IMR-90 (cell line): Measurements from ENCODE around the gene CBY1. TPM values are rescaled to one million over a fixed set of nuclear protein-coding genes. Genes with fewer than 3 reads are reported as not detected.

Source experiments
- ATAC-seq: fragments of 200-7000 bp; cut with Tn5 transposase; 2 replicates; pipeline ENCODE4 v1.9.1; 2020; ENCODE audit warnings: low read depth, mild to moderate bottlenecking, moderate library complexity
- BruUV-seq: library from RNA; stranded (reverse); fragments of 400-500 nt; replicated peaks from 2 replicates; lab custom pipeline; 2021; lab: Mats Ljungman, UMichigan
- CTCF ChIA-PET: fragments of 300-600 bp; formaldehyde crosslinking; extraction: SDS; loops from one replicate; lab custom pipeline; 2021; ENCODE audit warnings: antibody characterized with exemption; lab: Yijun Ruan, JAX
- POLR2A ChIA-PET: fragments of 300-600 bp; sonication (Branson Sonifier 250); formaldehyde crosslinking; loops from one replicate; lab custom pipeline; 2022; ENCODE audit warnings: antibody characterized with exemption; ENCODE audit not compliant: unreplicated experiment; lab: Charles Lee
- DNase-seq: peaks from one replicate; pipeline ENCODE4 v3.0.0; 2013
- H2AFZ ChIP-seq: replicated peaks from 2 replicates; pipeline ENCODE3; 2013; ENCODE audit warnings: low read length, mild to moderate bottlenecking; ENCODE audit not compliant: poor library complexity
- H2AK5ac ChIP-seq: 2 replicates; pipeline ENCODE4 v1.6.1; 2013; ENCODE audit warnings: low read depth, low read length, inconsistent platforms
- H2AK9ac ChIP-seq: replicated peaks from 2 replicates; pipeline ENCODE3; 2013; ENCODE audit warnings: mild to moderate bottlenecking, low read depth, low read length, moderate library complexity; ENCODE audit not compliant: poor library complexity
- H2BK120ac ChIP-seq: 2 replicates; pipeline ENCODE4 v1.6.1; 2013; ENCODE audit warnings: low read depth, low read length, inconsistent platforms
- H2BK15ac ChIP-seq: 3 replicates; pipeline ENCODE4 v1.6.1; 2013; ENCODE audit warnings: low read depth, low read length, inconsistent platforms
- H2BK20ac ChIP-seq: 2 replicates; pipeline ENCODE4 v1.6.1; 2013; ENCODE audit warnings: low read depth, mild to moderate bottlenecking, inconsistent platforms, low read length, moderate library complexity
- H2BK5ac ChIP-seq: 2 replicates; pipeline ENCODE4 v1.6.1; 2013; ENCODE audit warnings: mild to moderate bottlenecking, low read depth, low read length, inconsistent platforms; ENCODE audit not compliant: poor library complexity, severe bottlenecking
- H3K14ac ChIP-seq: replicated peaks from 2 replicates; pipeline ENCODE4 v1.6.1; 2013; ENCODE audit warnings: low read depth, low read length, inconsistent platforms
- H3K18ac ChIP-seq: 2 replicates; pipeline ENCODE4 v1.6.1; 2013; ENCODE audit warnings: low read depth, low read length, control low read depth
- H3K23ac ChIP-seq: 2 replicates; pipeline ENCODE4 v1.6.1; 2013; ENCODE audit warnings: low read depth, low read length, inconsistent platforms
- H3K27ac ChIP-seq: 2 replicates; pipeline ENCODE4 v1.5.1; 2013; ENCODE audit warnings: mild to moderate bottlenecking, control low read depth, low read length; ENCODE audit not compliant: insufficient read depth
- H3K27me3 ChIP-seq: 2 replicates; pipeline ENCODE4 v1.6.1; 2013; ENCODE audit warnings: low read length; ENCODE audit not compliant: control insufficient read depth, insufficient read depth
- H3K36me3 ChIP-seq: 2 replicates; pipeline ENCODE4 v1.6.1; 2013; ENCODE audit warnings: low read length, mixed read lengths; ENCODE audit not compliant: control insufficient read depth, insufficient read depth
- H3K4ac ChIP-seq: 2 replicates; pipeline ENCODE4 v1.6.1; 2013; ENCODE audit warnings: low read depth, low read length, inconsistent platforms
- H3K4me1 ChIP-seq: 2 replicates; pipeline ENCODE4 v1.6.1; 2013; ENCODE audit warnings: low read length, mixed read lengths; ENCODE audit not compliant: control insufficient read depth, insufficient read depth
- H3K4me2 ChIP-seq: 2 replicates; pipeline ENCODE4 v1.6.1; 2013; ENCODE audit warnings: low read depth, mild to moderate bottlenecking, control low read depth, low read length, moderate library complexity
- H3K4me3 ChIP-seq: 2 replicates; pipeline ENCODE4 v1.5.1; 2013; ENCODE audit warnings: low read depth, mild to moderate bottlenecking, control low read depth, low read length, moderate library complexity; ENCODE audit not compliant: insufficient read depth
- H3K56ac ChIP-seq: 2 replicates; pipeline ENCODE4 v1.6.1; 2013; ENCODE audit warnings: low read length, inconsistent platforms; ENCODE audit not compliant: insufficient read depth; ENCODE audit errors: extremely low read depth
- H3K79me1 ChIP-seq, 2 experiments: 2 replicates each; pipeline ENCODE4 v1.6.1; 2013; ENCODE audit warnings: low read length in 2 of 2, inconsistent platforms in 1 of 2, low read depth in 1 of 2
- H3K9ac ChIP-seq: 2 replicates; pipeline ENCODE4 v1.6.1; 2013; ENCODE audit warnings: low read depth, low read length, control low read depth
- H3K9me1 ChIP-seq: 2 replicates; pipeline ENCODE4 v1.6.1; 2013; ENCODE audit warnings: low read length, inconsistent platforms; ENCODE audit not compliant: insufficient read depth
- H3K9me3 ChIP-seq: 2 replicates; pipeline ENCODE4 v1.6.1; 2013; ENCODE audit warnings: low read length; ENCODE audit not compliant: control insufficient read depth, insufficient read depth
- H4K20me1 ChIP-seq: 2 replicates; pipeline ENCODE4 v1.6.1; 2013; ENCODE audit warnings: low read length, inconsistent platforms; ENCODE audit not compliant: insufficient read depth
- H4K5ac ChIP-seq: 2 replicates; pipeline ENCODE4 v1.6.1; 2013; ENCODE audit warnings: mild to moderate bottlenecking, low read depth, low read length, control low read depth
- H4K8ac ChIP-seq, 2 experiments: 2 replicates each; pipeline ENCODE4 v1.6.1; 2013; ENCODE audit warnings: low read depth in 2 of 2, low read length in 2 of 2, control low read depth in 1 of 2, inconsistent platforms in 1 of 2
- H4K91ac ChIP-seq: 2 replicates; pipeline ENCODE4 v1.6.1; 2013; ENCODE audit warnings: low read depth, low read length, inconsistent platforms; ENCODE audit not compliant: insufficient read depth
- BHLHE40 ChIP-seq: fragments of 150-350 bp; IDR thresholded peaks from 2 replicates; pipeline ENCODE4 v1.6.1; 2016; ENCODE audit warnings: mild to moderate bottlenecking, low read depth, low read length
- CEBPB ChIP-seq: IDR thresholded peaks from 2 replicates; pipeline ENCODE4 v1.6.1; 2012; ENCODE audit warnings: low read depth, low read length, improper control_type of control experiment
- CHD1 ChIP-seq: IDR thresholded peaks from 2 replicates; pipeline ENCODE4 v1.6.1; 2012; ENCODE audit warnings: low read depth, low read length, improper control_type of control experiment
- FOS ChIP-seq: fragments of 150-350 bp; IDR thresholded peaks from 2 replicates; pipeline ENCODE4 v1.6.1; 2016; ENCODE audit warnings: low read depth, low read length
- MAFK ChIP-seq: IDR thresholded peaks from 2 replicates; pipeline ENCODE4 v1.6.1; 2012; ENCODE audit warnings: low read depth, low read length, improper control_type of control experiment
- MAZ ChIP-seq: IDR thresholded peaks from 2 replicates; pipeline ENCODE4 v1.6.1; 2012; ENCODE audit warnings: low read depth, mild to moderate bottlenecking, low read length, improper control_type of control experiment, moderate library complexity, borderline replicate concordance
- MXI1 ChIP-seq: IDR thresholded peaks from 2 replicates; pipeline ENCODE4 v1.6.1; 2012; ENCODE audit warnings: low read depth, mild to moderate bottlenecking, low read length, moderate library complexity, borderline replicate concordance
- NFE2L2 ChIP-seq: fragments of 150-350 bp; IDR thresholded peaks from 2 replicates; pipeline ENCODE4 v1.6.1; 2016; ENCODE audit warnings: low read depth, mild to moderate bottlenecking, low read length
- POLR2A ChIP-seq: IDR thresholded peaks from 2 replicates; pipeline ENCODE4 v1.6.1; 2012; ENCODE audit warnings: mild to moderate bottlenecking, low read depth, low read length
- RAD21 ChIP-seq: IDR thresholded peaks from 2 replicates; pipeline ENCODE4 v1.6.1; 2012; ENCODE audit warnings: low read length, improper control_type of control experiment
- RCOR1 ChIP-seq: IDR thresholded peaks from 2 replicates; pipeline ENCODE4 v1.6.1; 2012; ENCODE audit warnings: mild to moderate bottlenecking, low read length, improper control_type of control experiment; ENCODE audit not compliant: insufficient replicate concordance
- RFX5 ChIP-seq: IDR thresholded peaks from 2 replicates; pipeline ENCODE4 v1.8.0; 2012; ENCODE audit warnings: low read depth, mild to moderate bottlenecking, low read length, moderate library complexity
- SMC3 ChIP-seq: fragments of 150-350 bp; IDR thresholded peaks from 2 replicates; pipeline ENCODE4 v1.6.1; 2016; ENCODE audit warnings: low read depth, mild to moderate bottlenecking, antibody characterized with exemption, low read length, moderate library complexity
- WGBS, 2 experiments: methylation state at CpG; one replicate each; pipeline versions ENCODE4 v1.1.5 to v1.1.7; 2013; ENCODE audit warnings: missing lambda C conversion rate in 2 of 2; ENCODE audit not compliant: insufficient read length in 1 of 2; ENCODE audit errors: extremely low coverage in 2 of 2; 5-methylcytosine and 5-hydroxymethylcytosine counted together
- dilution Hi-C: fragments of 300-500 bp; cut with HindIII; formaldehyde crosslinking; loops from one replicate; pipeline ENCODE4 v1.14.3; 2018; ENCODE audit warnings: low sequenced_read_pairs; ENCODE audit not compliant: unreplicated experiment
- in situ Hi-C: fragments of 300-500 bp; cut with MboI; formaldehyde crosslinking; loops from 3 replicates; pipeline ENCODE4 v1.14.3; 2019; ENCODE audit warnings: low sequenced_read_pairs, inconsistent platforms, mixed read lengths
- intact Hi-C: fragments of 100-400 bp; cut with micrococcal nuclease; formaldehyde crosslinking; loops from 2 replicates; pipeline ENCODE4 v1.10.0; 2022
- polyA plus RNA-seq, 3 experiments: library from polyadenylated mRNA; depleted of rRNA; stranded (reverse); fragments of >200 nt; gene quantifications; 2 replicates each; pipeline ENCODE4 v1.2.3, GENCODE V29; 2012; ENCODE audit warnings: low replicate concordance in 1 of 3
- total RNA-seq: library from RNA; depleted of rRNA; stranded (reverse); fragments of >200 nt; gene quantifications from 2 replicates; pipeline ENCODE4 v1.2.3, GENCODE V29; 2012
- TF ChIP-seq, protein P1 (sequence below): fragments of 150-350 bp; IDR thresholded peaks from 2 replicates; pipeline ENCODE4 v1.6.1; 2016; ENCODE audit warnings: low read depth, mild to moderate bottlenecking, low read length, moderate library complexity, borderline replicate concordance
- TF ChIP-seq, protein P2 (sequence below): conservative IDR thresholded peaks from 2 replicates; pipeline ENCODE4 v1.5.1; 2012; ENCODE audit warnings: mild to moderate bottlenecking, low read depth, low read length, improper control_type of control experiment
- TF ChIP-seq, protein P3 (sequence below): fragments of 150-350 bp; IDR thresholded peaks from 2 replicates; pipeline ENCODE4 v1.6.1; 2017; ENCODE audit warnings: mild to moderate bottlenecking, antibody characterized with exemption, low read length, low read depth

CBY1 gene
- total and polyA plus RNA-seq, 2 of the 4 experiments (the other 2 are of a cell fraction): 13.8 to 30.0 TPM

DNA sequence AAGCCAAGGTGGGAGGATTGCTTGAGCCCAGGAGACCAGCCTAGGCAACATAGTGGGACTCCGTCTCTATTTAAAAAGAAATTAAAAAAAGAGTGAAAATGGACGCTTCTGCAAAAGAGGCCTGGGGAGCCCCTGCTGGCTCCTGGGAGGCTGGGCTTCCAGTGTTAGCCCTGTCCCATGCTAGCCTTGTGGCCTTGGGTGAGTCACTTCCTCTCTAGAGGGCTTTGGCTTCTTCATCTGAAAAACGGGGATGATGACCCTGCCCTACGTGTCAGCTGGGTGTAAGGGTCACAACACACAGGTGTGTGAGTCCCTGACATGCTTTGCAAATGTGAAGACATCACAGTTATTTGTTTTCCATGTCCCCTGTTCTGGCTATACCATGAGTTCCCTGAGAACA, 33.1 kb upstream of the CBY1 start:
- no peak overlapping the region for H2BK20ac ChIP-seq
- H3K56ac ChIP-seq: no peak overlapping the region
- no peak overlapping the region for H2AFZ ChIP-seq
- no peak overlapping the region for H2AK5ac ChIP-seq
- ATAC-seq (no peak), DNase-seq (no peak)
- in situ Hi-C loops: no loop called here
- no peak overlapping the region for H4K8ac ChIP-seq
- no peak overlapping the region for H4K91ac ChIP-seq
- H4K5ac ChIP-seq: no peak overlapping the region
- no peak overlapping the region for H3K4me2 ChIP-seq
- TF ChIP-seq CEBPB: no peak
- no peak for TF ChIP-seq RCOR1
- no peak for TF ChIP-seq BHLHE40
- TF ChIP-seq, protein P1, sequence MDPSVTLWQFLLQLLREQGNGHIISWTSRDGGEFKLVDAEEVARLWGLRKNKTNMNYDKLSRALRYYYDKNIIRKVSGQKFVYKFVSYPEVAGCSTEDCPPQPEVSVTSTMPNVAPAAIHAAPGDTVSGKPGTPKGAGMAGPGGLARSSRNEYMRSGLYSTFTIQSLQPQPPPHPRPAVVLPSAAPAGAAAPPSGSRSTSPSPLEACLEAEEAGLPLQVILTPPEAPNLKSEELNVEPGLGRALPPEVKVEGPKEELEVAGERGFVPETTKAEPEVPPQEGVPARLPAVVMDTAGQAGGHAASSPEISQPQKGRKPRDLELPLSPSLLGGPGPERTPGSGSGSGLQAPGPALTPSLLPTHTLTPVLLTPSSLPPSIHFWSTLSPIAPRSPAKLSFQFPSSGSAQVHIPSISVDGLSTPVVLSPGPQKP: no peak
- no peak for TF ChIP-seq FOS
- TF ChIP-seq SMC3: no peak
- no peak for TF ChIP-seq MXI1
- TF ChIP-seq, protein P2, sequence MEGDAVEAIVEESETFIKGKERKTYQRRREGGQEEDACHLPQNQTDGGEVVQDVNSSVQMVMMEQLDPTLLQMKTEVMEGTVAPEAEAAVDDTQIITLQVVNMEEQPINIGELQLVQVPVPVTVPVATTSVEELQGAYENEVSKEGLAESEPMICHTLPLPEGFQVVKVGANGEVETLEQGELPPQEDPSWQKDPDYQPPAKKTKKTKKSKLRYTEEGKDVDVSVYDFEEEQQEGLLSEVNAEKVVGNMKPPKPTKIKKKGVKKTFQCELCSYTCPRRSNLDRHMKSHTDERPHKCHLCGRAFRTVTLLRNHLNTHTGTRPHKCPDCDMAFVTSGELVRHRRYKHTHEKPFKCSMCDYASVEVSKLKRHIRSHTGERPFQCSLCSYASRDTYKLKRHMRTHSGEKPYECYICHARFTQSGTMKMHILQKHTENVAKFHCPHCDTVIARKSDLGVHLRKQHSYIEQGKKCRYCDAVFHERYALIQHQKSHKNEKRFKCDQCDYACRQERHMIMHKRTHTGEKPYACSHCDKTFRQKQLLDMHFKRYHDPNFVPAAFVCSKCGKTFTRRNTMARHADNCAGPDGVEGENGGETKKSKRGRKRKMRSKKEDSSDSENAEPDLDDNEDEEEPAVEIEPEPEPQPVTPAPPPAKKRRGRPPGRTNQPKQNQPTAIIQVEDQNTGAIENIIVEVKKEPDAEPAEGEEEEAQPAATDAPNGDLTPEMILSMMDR: no peak
- TF ChIP-seq, protein P3, sequence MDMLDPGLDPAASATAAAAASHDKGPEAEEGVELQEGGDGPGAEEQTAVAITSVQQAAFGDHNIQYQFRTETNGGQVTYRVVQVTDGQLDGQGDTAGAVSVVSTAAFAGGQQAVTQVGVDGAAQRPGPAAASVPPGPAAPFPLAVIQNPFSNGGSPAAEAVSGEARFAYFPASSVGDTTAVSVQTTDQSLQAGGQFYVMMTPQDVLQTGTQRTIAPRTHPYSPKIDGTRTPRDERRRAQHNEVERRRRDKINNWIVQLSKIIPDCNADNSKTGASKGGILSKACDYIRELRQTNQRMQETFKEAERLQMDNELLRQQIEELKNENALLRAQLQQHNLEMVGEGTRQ: no peak
- TF ChIP-seq CHD1: no peak
- no peak for TF ChIP-seq RAD21
- TF ChIP-seq MAFK: no peak
- TF ChIP-seq POLR2A: no peak
- TF ChIP-seq NFE2L2: no peak
- TF ChIP-seq RFX5: no peak
- TF ChIP-seq MAZ: no peak
- no peak overlapping the region for H2BK120ac ChIP-seq
- no peaks in the 10 kb centered on the region for H3K79me1 ChIP-seq
- no peaks in the 10 kb centered on the region for H4K20me1 ChIP-seq
- no peaks in the 10 kb centered on the region for H3K4me1 ChIP-seq
- H2BK15ac ChIP-seq: no peak overlapping the region
- 92% methylated on average over 2 of the region's 4 CpGs; no CpG with 5 or more reads in 1 of the 2 experiments for WGBS, 2 experiments
- no peak overlapping the region for H3K23ac ChIP-seq
- no peak overlapping the region for H2AK9ac ChIP-seq
- H3K27ac ChIP-seq: no peak overlapping the region
- no peak overlapping the region for H3K14ac ChIP-seq
- ChIA-PET POLR2A (no interaction called here), CTCF (no interaction called here)
- H3K18ac ChIP-seq: no peak overlapping the region
- no peaks in the 10 kb centered on the region for H3K9me1 ChIP-seq
- no peak overlapping the region for H3K4me3 ChIP-seq
- H2BK5ac ChIP-seq: no peak overlapping the region
- H3K36me3 ChIP-seq: no peaks in the 10 kb centered on the region
- dilution Hi-C loops: no loop called here
- intact Hi-C loops: no loop called here
- H3K27me3 ChIP-seq: no peaks in the 10 kb centered on the region
- H3K9me3 ChIP-seq: 0 out of 2 replicates have a peak, but pooled peaks cover 2% of the 10 kb centered on the region
- no TSS peak for BruUV-seq
- no peak overlapping the region for H3K4ac ChIP-seq
- no peak overlapping the region for H3K9ac ChIP-seq
